ENCODE results near the gene ARPC5L. TPM values are rescaled to one million over a fixed set of nuclear protein-coding genes. Genes with fewer than 3 reads are reported as not detected.

ARPC5L gene
- total and polyA plus RNA-seq, 9 of the 15 experiments (the other 6 are each of a cell fraction or from before 2014, with no cell fraction given): 25.4 to 113 (median 63.8) TPM

GRCh38 chr9:124855944-124856765 lies 5.8 kb upstream of the ARPC5L start (continued):
- no peak for TF ChIP-seq CHD7 (IDR thresholded peaks at IDR 0.05; ENCODE audit: low read depth, low read length)
- peak in 1 of 2 experiments; percentile 42; a peak in 2 of 4 replicates for TF ChIP-seq RAD21 (CRISPR knock-in tag; conservative IDR thresholded peaks at IDR 0.05 in 1 of 2, IDR thresholded peaks at IDR 0.05 in 1 of 2)
- TF ChIP-seq ZNF780A (CRISPR knock-in tag; IDR thresholded peaks at IDR 0.05): no peak
- no peak for TF ChIP-seq ZBTB33 (CRISPR knock-in tag; IDR thresholded peaks at IDR 0.05)
- TF ChIP-seq ZNF639 (CRISPR knock-in tag; conservative IDR thresholded peaks at IDR 0.05 in 1 of 2, IDR thresholded peaks at IDR 0.05 in 1 of 2): no peak
- no peak for TF ChIP-seq TCF7L2 (IDR thresholded peaks at IDR 0.05; ENCODE audit: low read depth, low read length)
- TF ChIP-seq SIRT6 (IDR thresholded peaks at IDR 0.05; ENCODE audit: low read depth, low read length): peak; percentile 23
- no peak for TF ChIP-seq ZNF57 (CRISPR knock-in tag; IDR thresholded peaks at IDR 0.05)
- peak; percentile 51; the same call in 1 of the 2 replicates for TF ChIP-seq STAG1 (CRISPR knock-in tag; IDR thresholded peaks at IDR 0.05; ENCODE audit: borderline replicate concordance)
- no peak for TF ChIP-seq ZNF384 (IDR thresholded peaks at IDR 0.05; ENCODE audit: low read depth, low read length)
